ENCODE data around the gene LRRC17.

LRRC17 gene

DNA sequence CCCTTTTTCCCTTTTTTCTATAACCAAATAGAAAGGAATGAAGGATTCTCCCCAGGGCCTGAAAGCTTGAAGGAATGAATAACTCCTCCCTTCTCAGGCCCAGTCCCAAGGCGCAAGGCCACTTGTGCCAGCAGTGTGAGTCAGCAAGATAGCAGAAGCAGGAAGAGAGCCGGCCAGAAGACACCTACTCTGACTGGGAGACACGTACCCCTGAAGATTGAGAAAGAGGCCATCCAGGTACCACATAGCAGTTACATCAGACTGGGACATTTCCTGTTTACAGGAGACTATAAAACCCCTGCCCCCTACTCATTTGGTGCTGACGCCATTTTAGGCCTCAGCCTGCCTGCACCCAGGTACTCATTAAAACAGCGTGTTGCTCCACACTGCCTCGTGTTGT, 65.5 kb downstream of the LRRC17 start:
- TF ChIP-seq, protein P1, sequence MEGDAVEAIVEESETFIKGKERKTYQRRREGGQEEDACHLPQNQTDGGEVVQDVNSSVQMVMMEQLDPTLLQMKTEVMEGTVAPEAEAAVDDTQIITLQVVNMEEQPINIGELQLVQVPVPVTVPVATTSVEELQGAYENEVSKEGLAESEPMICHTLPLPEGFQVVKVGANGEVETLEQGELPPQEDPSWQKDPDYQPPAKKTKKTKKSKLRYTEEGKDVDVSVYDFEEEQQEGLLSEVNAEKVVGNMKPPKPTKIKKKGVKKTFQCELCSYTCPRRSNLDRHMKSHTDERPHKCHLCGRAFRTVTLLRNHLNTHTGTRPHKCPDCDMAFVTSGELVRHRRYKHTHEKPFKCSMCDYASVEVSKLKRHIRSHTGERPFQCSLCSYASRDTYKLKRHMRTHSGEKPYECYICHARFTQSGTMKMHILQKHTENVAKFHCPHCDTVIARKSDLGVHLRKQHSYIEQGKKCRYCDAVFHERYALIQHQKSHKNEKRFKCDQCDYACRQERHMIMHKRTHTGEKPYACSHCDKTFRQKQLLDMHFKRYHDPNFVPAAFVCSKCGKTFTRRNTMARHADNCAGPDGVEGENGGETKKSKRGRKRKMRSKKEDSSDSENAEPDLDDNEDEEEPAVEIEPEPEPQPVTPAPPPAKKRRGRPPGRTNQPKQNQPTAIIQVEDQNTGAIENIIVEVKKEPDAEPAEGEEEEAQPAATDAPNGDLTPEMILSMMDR (IDR thresholded peaks at IDR 0.05) = no peak

DNA sequence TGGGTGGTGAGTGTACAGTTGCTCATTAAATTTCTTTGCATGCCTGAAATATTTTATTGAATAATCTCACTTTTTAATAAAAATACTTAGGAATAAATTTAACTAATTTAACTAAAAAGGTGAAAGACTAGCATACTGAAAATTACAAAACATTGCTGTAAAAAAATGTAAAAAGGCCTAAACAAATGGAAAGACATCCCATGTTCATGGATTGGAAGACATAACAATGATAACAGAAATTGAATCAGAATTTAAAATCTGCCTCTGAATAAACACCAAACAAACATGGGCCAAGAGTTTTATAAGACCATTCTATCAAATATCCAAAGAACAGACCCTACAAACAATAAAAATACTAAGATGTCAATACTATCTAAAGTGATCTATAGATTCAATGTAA, 66.9 kb downstream of the LRRC17 start:
- TF ChIP-seq, protein P1 (IDR thresholded peaks at IDR 0.05) = no peak

DNA sequence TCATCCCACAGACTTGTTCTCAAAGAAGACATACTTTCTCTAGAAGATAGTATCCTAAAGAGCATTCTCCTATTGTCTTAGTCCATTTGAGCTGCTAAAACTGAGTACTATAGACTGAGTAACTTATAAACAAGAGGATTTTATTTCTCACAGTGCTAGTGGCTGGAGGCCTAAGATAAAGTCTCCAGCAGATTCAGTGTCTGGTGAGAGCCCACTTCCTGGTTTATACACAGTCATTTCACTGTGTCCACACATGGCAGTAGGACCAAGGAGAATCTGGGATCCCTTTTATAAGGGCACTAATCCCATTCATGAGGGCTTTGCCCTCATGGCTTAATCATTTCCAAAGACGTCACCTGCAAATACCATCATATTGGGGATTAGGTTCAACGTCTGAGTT, 68.7 kb downstream of the LRRC17 start:
- TF ChIP-seq, protein P1 (IDR thresholded peaks at IDR 0.05) = no peak

GRCh38 chr7:102982235-102982634, 69.4 kb downstream of the LRRC17 start:
- TF ChIP-seq, protein P1 (IDR thresholded peaks at IDR 0.05) = no peak

DNA sequence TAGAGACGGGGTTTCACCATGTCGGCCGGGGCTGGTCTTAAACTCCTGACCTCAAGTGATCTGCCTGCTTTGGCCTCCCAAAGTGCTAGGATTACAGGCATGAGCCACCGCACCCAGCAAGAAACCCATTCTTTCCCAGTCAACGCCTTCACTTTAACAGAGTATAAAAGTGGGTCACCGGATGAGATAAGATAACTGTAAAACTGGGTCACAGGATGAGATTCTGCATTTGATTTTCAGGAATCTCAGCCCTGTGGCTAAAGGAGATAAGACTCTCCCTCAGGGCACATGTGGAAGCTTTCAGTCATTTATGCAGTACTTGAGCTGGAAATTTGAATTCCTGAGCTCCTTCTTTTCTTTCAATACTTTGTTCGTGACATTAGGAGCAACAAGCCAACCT, 70.8 kb downstream of the LRRC17 start:
- TF ChIP-seq, protein P1 (IDR thresholded peaks at IDR 0.05) = no peak

DNA sequence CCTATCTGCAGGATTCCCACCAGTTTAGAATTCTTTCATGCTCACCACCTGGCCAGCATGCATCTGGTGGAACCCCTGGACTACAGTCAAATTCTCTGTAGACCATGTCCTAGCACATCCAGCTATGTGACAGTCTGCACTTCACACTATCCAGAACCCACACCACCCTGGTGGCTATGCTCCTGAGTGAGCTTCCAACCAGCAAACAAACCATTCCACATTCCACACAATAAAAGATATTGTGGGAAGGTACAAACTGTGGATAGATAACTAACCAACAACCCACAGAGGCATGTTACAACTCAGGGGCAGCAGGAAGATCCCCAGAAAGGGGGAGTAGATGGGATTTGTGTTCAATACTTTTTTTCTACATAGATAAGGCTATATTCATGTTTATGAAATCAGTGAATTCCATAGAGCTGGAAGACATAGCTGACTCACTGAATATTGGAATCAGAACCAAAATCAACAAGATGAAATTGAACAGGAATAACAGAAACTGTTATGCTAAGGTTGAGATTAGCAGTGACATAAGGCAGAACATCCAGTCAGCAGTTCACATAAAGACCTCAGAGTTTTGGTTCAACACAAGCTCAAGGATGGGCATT, 72.5 kb downstream of the LRRC17 start:
- TF ChIP-seq, protein P1 (IDR thresholded peaks at IDR 0.05) = no peak

GRCh38 chr7:102988088-102988487, 75.3 kb downstream of the LRRC17 start:
- TF ChIP-seq, protein P1 (IDR thresholded peaks at IDR 0.05) = no peak
